Muscle of back (tissue), 11 donors: ENCODE measurements around the gene RNF151. TPM values are rescaled to one million over a fixed set of nuclear protein-coding genes. Genes with fewer than 3 reads are reported as not detected.
"Not testable (repeated sequence)": the region's sequence is repeated elsewhere in the genome, so short reads cannot be mapped to it uniquely, and the experiment has no call there.

Source experiments
- DNase-seq, 3 donors: peaks; one replicate each; pipeline versions ENCODE4 v3.0.0 to v3.0.0-alpha.2; 2013
- polyA plus RNA-seq, 10 donors: library from polyadenylated mRNA; unstranded; fragments of 120-200 nt; gene quantifications; one replicate each; pipeline ENCODE4 v1.2.1, GENCODE V29; 2013; ENCODE audit not compliant: insufficient read length in 10 of 10

RNF151 gene
- polyA plus RNA-seq, 10 donors, result not detected

- DNase-seq, result no peak
Observed at GRCh38 chr16:2007081-2007836, 40.6 kb downstream of the RNF151 start.

GRCh38 chr16:2008009-2008526, 41.4 kb downstream of the RNF151 start:
- no peak for DNase-seq

GRCh38 chr16:2008631-2009163, 42.0 kb downstream of the RNF151 start:
- no peak for DNase-seq

GRCh38 chr16:2009164-2009711, 42.6 kb downstream of the RNF151 start:
- no peak for DNase-seq

DNA sequence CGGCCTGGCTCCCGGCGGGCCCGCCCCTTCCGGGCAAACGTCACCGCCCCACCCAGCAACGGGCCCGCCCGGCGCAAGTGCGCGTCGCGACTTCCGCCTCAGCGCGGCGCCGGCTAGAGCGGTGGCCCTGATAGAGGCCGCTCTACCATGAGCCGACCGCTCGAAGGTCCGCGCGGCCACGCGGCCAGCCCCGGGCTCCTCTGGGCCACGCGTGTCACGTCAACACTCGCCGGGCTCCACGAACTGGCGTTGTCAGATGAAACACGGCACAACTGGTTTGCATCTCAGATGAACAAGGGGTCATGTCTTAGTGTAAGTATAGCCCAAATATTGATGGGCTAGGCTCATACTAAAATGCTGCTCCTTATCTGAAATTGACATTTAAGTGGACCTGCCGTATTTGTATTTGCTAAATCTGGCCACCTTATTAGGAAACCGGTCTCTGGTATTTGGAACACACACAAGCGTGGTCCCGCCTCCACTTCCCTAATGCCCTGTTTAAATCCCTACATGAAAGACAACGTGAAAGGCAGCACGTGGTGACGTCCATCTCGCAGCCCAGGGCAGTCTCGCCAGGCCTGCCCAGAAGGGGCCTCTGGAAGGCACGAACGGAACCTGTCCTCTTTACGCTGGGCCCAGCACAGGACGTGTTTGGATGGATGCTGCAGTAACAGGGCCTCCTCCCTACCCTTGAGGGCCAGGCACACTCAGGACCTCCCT, 43.3 kb downstream of the RNF151 start, which contains the start of gene ZNF598:
Gene ZNF598 (minus strand): TSS at position 31 of the 720 bp plus-strand sequence.
- DNase-seq, result peak; percentile 87 to 94 (median 92)

DNA sequence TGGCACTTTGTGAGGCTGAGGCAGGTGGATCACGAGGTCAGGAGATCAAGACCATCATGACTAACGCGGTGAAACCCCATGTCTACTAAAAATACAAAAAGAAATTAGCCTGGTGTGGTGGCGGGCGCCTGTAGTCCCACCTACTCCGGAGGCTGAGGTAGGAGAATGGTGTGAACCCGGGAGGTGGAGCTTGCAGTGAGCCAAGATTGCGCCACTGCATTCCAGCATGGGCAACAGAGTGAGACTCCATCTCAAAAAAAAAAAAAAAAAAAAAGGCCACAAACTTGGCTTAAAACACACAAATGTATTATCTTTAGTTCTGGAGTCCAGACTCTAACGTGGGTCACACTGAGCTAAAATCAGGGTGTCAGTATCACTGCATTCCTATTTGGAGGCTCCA, 45.1 kb downstream of the RNF151 start:
- DNase-seq, result not testable (repeated sequence)

- DNase-seq, result no peak
Observed at GRCh38 chr16:2013527-2013926, 46.9 kb downstream of the RNF151 start.

DNA sequence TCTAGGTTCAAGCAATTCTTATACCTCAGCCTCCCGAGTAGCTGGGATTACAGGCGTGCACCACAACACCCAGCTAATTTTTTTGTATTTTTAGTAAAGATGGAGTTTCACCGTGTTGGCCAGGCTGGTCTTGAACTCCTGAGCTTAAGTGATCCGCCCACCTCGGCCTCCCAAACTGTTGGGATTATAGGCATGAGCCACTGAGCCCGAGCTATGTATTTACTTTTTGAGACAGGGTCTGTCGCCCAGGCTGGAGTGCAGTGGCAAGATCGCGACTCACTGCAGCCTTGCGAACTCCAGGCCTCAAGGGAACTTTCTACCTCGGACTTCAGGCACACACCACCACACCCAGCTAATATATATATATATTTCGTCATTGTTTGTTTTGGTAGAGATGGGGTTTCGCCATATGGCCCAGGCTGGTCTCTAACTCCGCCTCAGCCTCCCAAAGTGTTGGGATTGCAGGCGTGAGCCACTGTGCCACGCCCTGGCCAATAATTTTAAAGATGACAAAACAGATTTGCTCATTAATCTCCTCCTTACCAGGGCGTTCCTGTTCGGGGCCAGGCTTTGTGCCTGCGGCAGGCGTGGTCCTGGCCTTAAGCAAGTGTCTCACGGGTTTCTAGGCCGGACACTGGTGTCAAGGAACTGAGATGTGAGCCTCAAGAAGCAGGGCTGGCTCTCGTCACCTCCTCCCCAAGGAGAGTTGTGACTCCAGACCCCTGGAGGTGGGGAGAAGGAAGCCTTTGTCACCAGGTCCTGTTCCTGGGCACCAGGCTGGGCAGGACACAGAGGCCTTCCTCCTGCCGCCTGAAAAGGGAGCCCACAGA, 48.7 kb downstream of the RNF151 start:
- DNase-seq, result no peak

DNA sequence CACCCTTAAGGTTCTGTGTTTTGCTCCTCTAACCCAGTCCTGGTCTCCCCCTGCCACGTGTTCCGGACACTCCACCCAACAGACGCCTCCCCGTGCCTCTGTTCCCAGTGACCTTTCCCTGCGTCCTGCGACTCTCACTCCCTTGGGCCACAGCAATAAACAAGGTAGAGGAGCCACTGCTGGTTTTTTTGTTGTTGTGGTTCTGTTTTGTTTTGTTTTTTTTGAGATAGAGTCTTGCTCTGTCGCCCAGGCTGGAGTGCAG, 49.2 kb downstream of the RNF151 start:
- DNase-seq, result no peak

- no peak for DNase-seq
Observed at GRCh38 chr16:2016407-2016922, 49.8 kb downstream of the RNF151 start.

Other genes with a start within 250 kb of the RNF151 start
- 10 to 100 TPM; 11.2 to 33.1 (median 17.3) TPM for gene NME3, start 195.3 kb upstream of the RNF151 start, polyA plus RNA-seq
- 1 to 10 TPM; 3.5 to 8.5 (median 5.5) TPM for gene EME2, start 194.0 kb upstream of the RNF151 start, polyA plus RNA-seq
- gene MRPS34, start 193.7 kb upstream of the RNF151 start, polyA plus RNA-seq, result 10 to 100 TPM; 31.4 to 56.5 (median 38.5) TPM
- gene SPSB3, start 184.3 kb upstream of the RNF151 start, polyA plus RNA-seq, result 10 to 100 TPM; 15.3 to 24.8 (median 22.5) TPM
- gene NUBP2, start 183.9 kb upstream of the RNF151 start, polyA plus RNA-seq, result 10 to 100 TPM; 28.6 to 49.6 (median 35.7) TPM
- gene IGFALS, start 173.2 kb upstream of the RNF151 start, polyA plus RNA-seq, result under 1 TPM in 9 of 10 donors, not detected in 1; 0.21 to 0.49 (median 0.26) TPM
- 10 to 100 TPM; 28.9 to 45.3 (median 35.9) TPM for gene HAGH, start 140.0 kb upstream of the RNF151 start, polyA plus RNA-seq
- 10 to 100 TPM; 14.5 to 25.5 (median 18.7) TPM for gene FAHD1, start 139.7 kb upstream of the RNF151 start, polyA plus RNA-seq
- gene MEIOB, start 94.7 kb upstream of the RNF151 start, polyA plus RNA-seq, result 1 to 10 TPM in 1 of 10 donors, under 1 TPM in 8, not detected in 1; 0.08 to 2.4 (median 0.50) TPM
- 1 to 10 TPM in 2 of 10 donors, not detected in 8; 1.6 to 4.3 TPM for gene HS3ST6, start 48.4 kb upstream of the RNF151 start, polyA plus RNA-seq
- 10 to 100 TPM; 17.6 to 40.8 (median 27.6) TPM for gene MSRB1, start 23.7 kb upstream of the RNF151 start, polyA plus RNA-seq
- 10 to 100 TPM in 9 of 10 donors, 1 to 10 TPM in 1; 9.1 to 73.5 (median 46.2) TPM for gene RPL3L, start 12.2 kb upstream of the RNF151 start, polyA plus RNA-seq
- 100 to 1,000 TPM; 111 to 148 (median 127) TPM for gene NDUFB10, start 7.3 kb upstream of the RNF151 start, polyA plus RNA-seq
- gene RPS2, start 2.0 kb upstream of the RNF151 start, polyA plus RNA-seq, result 1,000 to 10,000 TPM; 2,391 to 3,374 (median 3,214) TPM
- 10 to 100 TPM; 18.7 to 35.0 (median 27.8) TPM for gene TBL3, start 5.2 kb downstream of the RNF151 start, polyA plus RNA-seq
- gene NOXO1, start 14.6 kb downstream of the RNF151 start, polyA plus RNA-seq, result 1 to 10 TPM in 4 of 10 donors, under 1 TPM in 6; 0.18 to 1.5 (median 0.77) TPM
- gene GFER, start 17.3 kb downstream of the RNF151 start, polyA plus RNA-seq, result 10 to 100 TPM; 12.4 to 18.7 (median 15.5) TPM
- gene SYNGR3, start 23.1 kb downstream of the RNF151 start, polyA plus RNA-seq, result 1 to 10 TPM in 5 of 10 donors, under 1 TPM in 5; 0.46 to 2.1 (median 0.98) TPM
- gene ZNF598, start 43.0 kb downstream of the RNF151 start, polyA plus RNA-seq, result 10 to 100 TPM; 13.7 to 25.1 (median 18.8) TPM
- gene NPW, start 52.9 kb downstream of the RNF151 start, polyA plus RNA-seq, result 1 to 10 TPM in 6 of 10 donors, under 1 TPM in 4; 0.59 to 4.1 (median 1.3) TPM
- 10 to 100 TPM; 28.3 to 62.6 (median 36.9) TPM for gene NHERF2, start 60.0 kb downstream of the RNF151 start, polyA plus RNA-seq
- 10 to 100 TPM in 5 of 10 donors, 1 to 10 TPM in 5; 7.4 to 16.9 (median 10.3) TPM for gene NTHL1, start 81.0 kb downstream of the RNF151 start, polyA plus RNA-seq
- 100 to 1,000 TPM in 1 of 10 donors, 10 to 100 TPM in 9; 62.2 to 104 (median 75.1) TPM for gene TSC2, start 81.1 kb downstream of the RNF151 start, polyA plus RNA-seq
- gene PKD1, start 169.0 kb downstream of the RNF151 start, polyA plus RNA-seq, result 100 to 1,000 TPM in 9 of 10 donors, 10 to 100 TPM in 1; 86.8 to 161 (median 120) TPM
- 1 to 10 TPM in 3 of 10 donors, under 1 TPM in 7; 0.33 to 1.7 (median 0.53) TPM for gene RAB26, start 181.8 kb downstream of the RNF151 start, polyA plus RNA-seq
- 10 to 100 TPM; 37.8 to 52.6 (median 44.7) TPM for gene TRAF7, start 188.9 kb downstream of the RNF151 start, polyA plus RNA-seq
- gene CASKIN1, start 229.7 kb downstream of the RNF151 start, polyA plus RNA-seq, result 1 to 10 TPM in 9 of 10 donors, under 1 TPM in 1; 0.94 to 2.7 (median 1.5) TPM
- gene MLST8, start 238.6 kb downstream of the RNF151 start, polyA plus RNA-seq, result 10 to 100 TPM; 24.4 to 38.7 (median 30.7) TPM
- 1 to 10 TPM; 3.5 to 8.0 (median 5.4) TPM for gene BRICD5, start 244.0 kb downstream of the RNF151 start, polyA plus RNA-seq
- 10 to 100 TPM; 11.2 to 15.4 (median 13.4) TPM for gene PGP, start 248.0 kb downstream of the RNF151 start, polyA plus RNA-seq